GM11168 (cell line): ENCODE measurements around the gene SOCS7.

Source experiments
- in situ Hi-C: fragments of 300-500 bp; cut with MboI; formaldehyde crosslinking; loops from one replicate; pipeline ENCODE4 v1.12.0; 2022; ENCODE audit warnings: low sequenced_read_pairs; ENCODE audit not compliant: unreplicated experiment

Gene SOCS7

GRCh38 chr17:38452719-38453118, 101.1 kb downstream of the SOCS7 start:
- in situ Hi-C loops: no loop called here

GRCh38 chr17:38453951-38454421, 102.3 kb downstream of the SOCS7 start:
- in situ Hi-C loops: no loop called here

GRCh38 chr17:38454532-38454931, 102.9 kb downstream of the SOCS7 start:
- in situ Hi-C loops: no loop called here
